Keratinocyte (primary cell): ENCODE results near the gene PDE1C.

Source experiments
- EZH2 ChIP-seq: IDR thresholded peaks from one replicate; pipeline ENCODE4 v1.6.1; 2012; ENCODE audit warnings: inconsistent platforms, mild to moderate bottlenecking, low read length, moderate library complexity
- TF ChIP-seq, protein P1 (sequence below), 3 experiments: IDR thresholded peaks in 1 of 3; conservative IDR thresholded peaks in 1 of 3; optimal IDR thresholded peaks in 1 of 3; 2 replicates in 2 of 3; 3 replicates in 1 of 3; pipeline versions ENCODE3 to v1.5.1; 2011; ENCODE audit warnings: low read length in 3 of 3, mild to moderate bottlenecking in 3 of 3, moderate library complexity in 2 of 3, control low read depth in 1 of 3, inconsistent platforms in 1 of 3; ENCODE audit not compliant: insufficient read depth in 2 of 3; ENCODE audit errors: extremely low read depth in 1 of 3

DNA sequence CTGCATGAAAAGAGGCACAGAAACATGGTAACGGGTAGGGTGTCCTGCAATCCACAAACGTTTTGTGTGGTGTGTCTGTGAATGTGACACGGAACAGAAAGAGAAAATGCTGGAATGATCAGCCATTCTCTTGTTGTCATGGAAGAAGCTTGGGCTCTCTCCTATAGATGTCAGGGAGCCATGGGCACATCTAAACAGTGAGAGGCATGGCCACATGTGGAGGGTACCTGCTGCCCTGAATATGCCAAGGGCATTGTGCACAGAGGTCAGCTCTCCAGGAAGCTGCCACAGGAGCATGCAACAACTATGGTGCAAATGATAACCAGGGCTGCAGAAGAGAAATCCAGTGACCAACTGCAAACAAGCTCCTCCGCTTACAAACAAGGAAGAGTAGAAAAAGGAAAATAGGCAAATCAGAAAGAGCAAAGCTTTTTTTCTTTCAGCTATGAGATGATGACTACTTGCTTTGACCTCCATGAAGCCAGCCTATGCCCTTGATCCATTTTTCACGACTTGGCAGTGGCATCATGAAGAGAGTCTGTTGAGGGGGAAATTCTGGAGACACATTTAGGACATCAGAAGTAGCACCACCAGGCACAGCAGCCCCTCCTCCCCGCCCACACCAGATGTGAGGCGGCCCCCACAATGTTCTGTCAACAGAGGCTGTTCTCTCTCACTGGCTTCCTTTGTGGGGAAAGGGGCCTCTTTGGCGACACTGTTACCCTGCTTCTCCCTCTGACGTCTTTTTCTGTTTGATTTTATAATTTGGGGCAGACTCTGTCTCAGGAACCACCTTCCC is 4.8 kb upstream of the PDE1C start:
- TF ChIP-seq, protein P1, sequence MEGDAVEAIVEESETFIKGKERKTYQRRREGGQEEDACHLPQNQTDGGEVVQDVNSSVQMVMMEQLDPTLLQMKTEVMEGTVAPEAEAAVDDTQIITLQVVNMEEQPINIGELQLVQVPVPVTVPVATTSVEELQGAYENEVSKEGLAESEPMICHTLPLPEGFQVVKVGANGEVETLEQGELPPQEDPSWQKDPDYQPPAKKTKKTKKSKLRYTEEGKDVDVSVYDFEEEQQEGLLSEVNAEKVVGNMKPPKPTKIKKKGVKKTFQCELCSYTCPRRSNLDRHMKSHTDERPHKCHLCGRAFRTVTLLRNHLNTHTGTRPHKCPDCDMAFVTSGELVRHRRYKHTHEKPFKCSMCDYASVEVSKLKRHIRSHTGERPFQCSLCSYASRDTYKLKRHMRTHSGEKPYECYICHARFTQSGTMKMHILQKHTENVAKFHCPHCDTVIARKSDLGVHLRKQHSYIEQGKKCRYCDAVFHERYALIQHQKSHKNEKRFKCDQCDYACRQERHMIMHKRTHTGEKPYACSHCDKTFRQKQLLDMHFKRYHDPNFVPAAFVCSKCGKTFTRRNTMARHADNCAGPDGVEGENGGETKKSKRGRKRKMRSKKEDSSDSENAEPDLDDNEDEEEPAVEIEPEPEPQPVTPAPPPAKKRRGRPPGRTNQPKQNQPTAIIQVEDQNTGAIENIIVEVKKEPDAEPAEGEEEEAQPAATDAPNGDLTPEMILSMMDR (optimal IDR thresholded peaks at IDR 0.05 in 1 of 3, IDR thresholded peaks at IDR 0.05 in 1 of 3, conservative IDR thresholded peaks at IDR 0.05 in 1 of 3; ENCODE audit: extremely low read depth in 1 of 3, insufficient read depth in 2 of 3, low read length in 3 of 3): no peak
- TF ChIP-seq EZH2: no peak
